ENCODE data around the gene ZBTB7C.

Gene ZBTB7C

DNA sequence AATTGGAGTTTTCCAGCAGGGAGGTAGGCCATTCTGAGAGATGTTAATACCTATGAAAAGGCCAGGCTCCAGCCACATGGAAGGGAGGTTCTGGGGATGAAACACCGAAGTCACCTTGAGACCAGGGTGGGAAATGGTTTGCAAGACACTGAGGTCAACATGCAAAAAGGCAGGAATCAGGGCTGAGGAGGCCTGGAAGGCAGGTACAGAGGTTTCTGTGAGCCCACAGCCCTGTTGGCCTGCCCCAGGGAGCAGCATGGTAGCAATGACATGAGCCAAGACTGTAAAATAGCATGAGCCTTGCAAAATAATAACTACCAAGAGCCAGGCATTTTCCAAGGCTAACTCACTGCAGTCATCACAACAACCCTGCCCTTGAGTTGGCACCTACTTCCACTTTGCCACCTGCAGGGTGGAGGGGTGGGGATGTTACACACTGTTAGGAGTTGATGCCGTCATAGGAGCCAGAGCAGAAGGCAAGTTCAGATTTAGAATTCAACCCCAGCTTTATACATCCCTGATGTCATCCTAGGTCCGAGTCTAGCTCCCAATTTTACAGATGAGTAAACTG, 61.3 kb downstream of the ZBTB7C start:
- TF ChIP-seq, protein P1, sequence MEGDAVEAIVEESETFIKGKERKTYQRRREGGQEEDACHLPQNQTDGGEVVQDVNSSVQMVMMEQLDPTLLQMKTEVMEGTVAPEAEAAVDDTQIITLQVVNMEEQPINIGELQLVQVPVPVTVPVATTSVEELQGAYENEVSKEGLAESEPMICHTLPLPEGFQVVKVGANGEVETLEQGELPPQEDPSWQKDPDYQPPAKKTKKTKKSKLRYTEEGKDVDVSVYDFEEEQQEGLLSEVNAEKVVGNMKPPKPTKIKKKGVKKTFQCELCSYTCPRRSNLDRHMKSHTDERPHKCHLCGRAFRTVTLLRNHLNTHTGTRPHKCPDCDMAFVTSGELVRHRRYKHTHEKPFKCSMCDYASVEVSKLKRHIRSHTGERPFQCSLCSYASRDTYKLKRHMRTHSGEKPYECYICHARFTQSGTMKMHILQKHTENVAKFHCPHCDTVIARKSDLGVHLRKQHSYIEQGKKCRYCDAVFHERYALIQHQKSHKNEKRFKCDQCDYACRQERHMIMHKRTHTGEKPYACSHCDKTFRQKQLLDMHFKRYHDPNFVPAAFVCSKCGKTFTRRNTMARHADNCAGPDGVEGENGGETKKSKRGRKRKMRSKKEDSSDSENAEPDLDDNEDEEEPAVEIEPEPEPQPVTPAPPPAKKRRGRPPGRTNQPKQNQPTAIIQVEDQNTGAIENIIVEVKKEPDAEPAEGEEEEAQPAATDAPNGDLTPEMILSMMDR (IDR thresholded peaks at IDR 0.05; ENCODE audit: low read length, missing control alignments): no peak
- no peak for DNase-seq (ENCODE audit: low read depth)
- no peak overlapping the region for H3K4me3 ChIP-seq (replicated peaks; ENCODE audit: low read depth, low read length)

DNA sequence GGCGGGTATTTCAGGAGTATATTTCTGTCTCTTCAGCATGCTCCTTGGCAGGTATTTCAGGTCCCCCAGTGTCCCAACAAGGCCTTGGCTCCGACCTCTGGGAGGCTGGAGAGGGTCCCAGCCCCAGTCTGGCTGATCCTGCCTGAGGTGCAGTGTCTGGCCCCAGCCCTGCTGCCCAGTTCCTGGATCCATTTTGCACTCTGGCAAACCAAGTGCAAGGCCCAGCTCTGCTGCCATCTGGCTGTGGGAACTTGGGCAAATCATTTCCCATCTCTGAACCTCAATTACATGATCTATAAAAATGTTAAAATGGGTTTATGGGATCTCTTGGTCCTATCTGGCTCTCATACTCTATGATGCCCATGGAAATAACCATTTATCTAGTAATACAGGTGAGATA, 63.6 kb downstream of the ZBTB7C start:
- TF ChIP-seq, protein P1 (IDR thresholded peaks at IDR 0.05; ENCODE audit: low read length, missing control alignments): peak; percentile 55
- peak; percentile 33 for DNase-seq (ENCODE audit: low read depth)
- no peak overlapping the region for H3K4me3 ChIP-seq (replicated peaks; ENCODE audit: low read depth, low read length)

DNA sequence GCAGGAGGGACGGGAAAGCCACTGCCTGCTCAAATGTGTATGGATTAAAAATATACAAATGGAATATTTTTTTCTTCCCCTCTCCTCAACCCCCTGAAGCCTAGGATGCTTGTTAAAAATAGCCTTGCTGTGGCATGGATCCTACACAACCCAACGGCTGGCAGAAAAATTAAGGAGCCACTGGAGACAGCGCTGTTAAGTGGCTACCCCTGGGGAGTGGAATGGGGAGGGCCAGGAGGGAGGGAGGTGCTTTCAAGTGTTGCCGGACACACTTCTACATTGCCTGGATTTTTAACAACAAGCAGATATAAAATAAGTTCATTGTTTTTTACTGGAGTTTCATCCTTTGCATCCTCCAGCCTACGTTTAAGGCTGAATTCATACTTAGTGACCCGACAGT, 66.6 kb downstream of the ZBTB7C start:
- DNase-seq (ENCODE audit: low read depth): no peak
- no peak overlapping the region for H3K4me3 ChIP-seq (replicated peaks; ENCODE audit: low read depth, low read length)
- TF ChIP-seq, protein P1 (IDR thresholded peaks at IDR 0.05; ENCODE audit: low read length, missing control alignments): no peak

DNA sequence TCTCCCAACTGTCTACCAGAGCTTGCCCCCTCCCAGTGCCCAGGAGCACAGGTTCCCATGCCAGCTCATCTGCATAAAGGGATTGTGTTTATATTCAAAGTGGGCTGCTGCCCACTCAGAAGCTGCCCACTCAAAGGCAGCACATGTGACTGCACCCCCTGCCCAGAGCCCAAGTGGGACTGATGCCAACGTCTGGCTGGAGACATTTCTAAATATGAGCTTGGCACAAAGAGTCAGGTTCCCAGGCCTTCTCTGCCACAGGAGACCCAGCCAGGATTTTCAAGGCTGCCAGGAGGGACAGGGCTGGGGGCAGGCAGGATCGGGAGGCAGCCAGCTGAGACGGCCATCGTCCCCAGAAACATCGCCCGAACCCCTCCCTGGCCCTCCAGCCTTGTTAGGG, 67.1 kb downstream of the ZBTB7C start:
- TF ChIP-seq, protein P1 (IDR thresholded peaks at IDR 0.05; ENCODE audit: low read length, missing control alignments): no peak
- no peak overlapping the region for H3K4me3 ChIP-seq (replicated peaks; ENCODE audit: low read depth, low read length)
- DNase-seq (ENCODE audit: low read depth): no peak

DNA sequence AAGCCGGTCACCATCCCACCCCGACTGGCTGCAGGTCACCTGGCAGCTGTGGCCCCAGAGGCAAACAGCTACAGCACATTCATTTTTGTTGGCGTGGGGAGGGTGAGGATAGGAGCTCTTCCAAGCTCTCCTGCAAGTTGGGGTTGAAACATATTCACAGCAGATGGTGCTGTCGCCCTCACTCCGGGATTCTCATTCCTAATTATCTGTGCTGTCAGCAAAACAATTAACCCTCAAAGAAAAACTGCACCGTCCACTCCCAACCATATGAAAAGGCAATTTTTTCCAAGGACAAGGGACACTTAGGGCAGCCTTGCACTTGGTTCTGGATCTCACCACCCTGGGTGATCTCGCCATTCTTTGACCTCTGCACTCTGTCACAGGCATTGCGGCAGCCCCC, 68.6 kb downstream of the ZBTB7C start:
- no peak for DNase-seq (ENCODE audit: low read depth)
- TF ChIP-seq, protein P1 (IDR thresholded peaks at IDR 0.05; ENCODE audit: low read length, missing control alignments): no peak

DNA sequence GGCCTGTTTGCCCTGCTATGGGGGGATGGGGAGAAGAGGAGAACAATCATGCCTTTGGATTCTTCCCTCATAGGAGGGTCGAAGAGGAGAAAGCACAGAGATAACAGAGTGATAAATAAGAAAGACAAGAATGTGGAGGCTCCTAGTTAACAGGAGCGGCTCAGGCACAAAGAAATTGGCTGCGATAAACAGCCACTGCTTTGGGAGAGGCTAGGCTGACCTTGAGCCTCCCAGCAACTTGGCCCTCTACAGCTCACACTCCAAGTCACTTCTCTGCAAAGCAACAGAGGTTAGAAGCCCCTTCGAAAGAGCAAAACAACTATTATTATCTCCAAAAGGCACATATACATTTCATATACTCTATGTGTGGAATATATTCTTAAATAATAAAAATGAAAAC, 69.5 kb downstream of the ZBTB7C start:
- no peak overlapping the region for H3K4me3 ChIP-seq (replicated peaks; ENCODE audit: low read depth, low read length)
- DNase-seq (ENCODE audit: low read depth): no peak
- TF ChIP-seq, protein P1 (IDR thresholded peaks at IDR 0.05; ENCODE audit: low read length, missing control alignments): no peak

More for the DNA sequence above, 68.6 kb downstream of the ZBTB7C start:
- H3K4me3 ChIP-seq (replicated peaks; ENCODE audit: low read depth, low read length): no peak overlapping the region

DNA sequence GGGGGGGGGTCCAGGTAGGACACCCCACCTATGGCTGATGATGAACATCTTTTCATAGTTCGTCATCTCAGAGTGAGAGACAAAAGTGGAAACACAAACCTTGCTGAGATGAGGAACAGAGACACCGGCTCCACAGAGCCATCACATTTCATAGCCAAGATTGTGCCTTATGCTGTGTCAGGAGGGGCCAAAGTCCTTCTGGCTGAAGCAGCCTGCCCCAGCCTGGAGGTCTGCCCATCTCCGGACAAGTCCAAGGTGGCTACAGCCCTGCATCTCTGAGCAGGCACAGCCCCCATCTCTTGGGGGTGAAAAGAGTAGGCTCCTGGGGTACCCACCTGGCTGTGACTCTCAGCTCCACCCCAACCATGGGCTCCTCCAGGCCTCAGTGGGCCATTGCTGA, 70.3 kb downstream of the ZBTB7C start:
- TF ChIP-seq, protein P1 (IDR thresholded peaks at IDR 0.05; ENCODE audit: low read length, missing control alignments): no peak
- no peak for DNase-seq (ENCODE audit: low read depth)
- H3K4me3 ChIP-seq (replicated peaks; ENCODE audit: low read depth, low read length): no peak overlapping the region

Data from fibroblast of pulmonary artery (primary cell).